Upper lobe of left lung (tissue), 6 donors: Measurements from ENCODE around the gene HAP1. TPM values are rescaled to one million over a fixed set of nuclear protein-coding genes. Genes with fewer than 3 reads are reported as not detected.
A peak's percentile ranks its signal among the peaks of the same experiment; 100 is the strongest.
"Not testable (repeated sequence)": the region's sequence is repeated elsewhere in the genome, so short reads cannot be mapped to it uniquely, and the experiment has no call there.

ENCODE experiments used
- ATAC-seq, 2 donors: fragments of 200-7000 bp; cut with Tn5 transposase; one replicate each; pipeline ENCODE4 v1.9.1; 2022; ENCODE audit warnings: mild to moderate bottlenecking in 2 of 2, moderate library complexity in 2 of 2; ENCODE audit not compliant: low FRiP score in 2 of 2
- DNase-seq, 2 donors: peaks; one replicate each; pipeline ENCODE4 v3.0.0-alpha.2; 2019 to 2020
- H3K27ac ChIP-seq, 4 donors: fragments of 200-600 bp; sonication (generic); one replicate each; pipeline ENCODE4 v1.5.1; 2016 to 2019
- H3K27me3 ChIP-seq, 4 donors: fragments of 200-600 bp; sonication (generic); one replicate each; pipeline ENCODE4 v1.5.1; 2017 to 2019
- H3K36me3 ChIP-seq, 4 donors: fragments of 200-600 bp; sonication (generic); one replicate each; pipeline ENCODE4 v1.5.1; 2016 to 2019
- H3K4me1 ChIP-seq, 4 donors: fragments of 200-600 bp; sonication (generic); one replicate each; pipeline ENCODE4 v1.5.1; 2018 to 2019
- H3K4me3 ChIP-seq, 4 donors: fragments of 200-600 bp; sonication (generic); one replicate each; pipeline ENCODE4 v1.5.1; 2017 to 2019; ENCODE audit warnings: mild to moderate bottlenecking in 2 of 4, moderate library complexity in 1 of 4
- H3K9me3 ChIP-seq, 4 donors: fragments of 200-600 bp; sonication (generic); one replicate each; pipeline ENCODE4 v1.5.1; 2018 to 2019
- CTCF ChIP-seq, 6 experiments: fragments of 450-650 bp in 4 of 6; fragments of 200-600 bp in 2 of 6; sonication (generic) in 2 of 6; IDR thresholded peaks; one replicate each; pipeline ENCODE4 v1.5.1; 2016 to 2019; ENCODE audit warnings: antibody characterized with exemption in 6 of 6
- EP300 ChIP-seq, 4 donors: sonication (generic); formaldehyde crosslinking; IDR thresholded peaks; one replicate each; pipeline ENCODE4 v1.5.1; 2017; ENCODE audit warnings: antibody characterized with exemption in 4 of 4, control low read depth in 2 of 4
- POLR2A ChIP-seq, 4 donors: fragments of 450-650 bp; IDR thresholded peaks; one replicate each; pipeline ENCODE4 v1.5.1; 2016 to 2017; ENCODE audit warnings: antibody characterized with exemption in 4 of 4, mild to moderate bottlenecking in 2 of 4
- POLR2AphosphoS5 ChIP-seq, 2 donors: sonication (generic); formaldehyde crosslinking; IDR thresholded peaks; one replicate each; pipeline ENCODE4 v1.5.1; 2017; ENCODE audit warnings: antibody characterized with exemption in 2 of 2
- WGBS, 2 donors: methylation state at CpG; one replicate each; pipeline ENCODE4 v1.1.5; 2017 to 2018; 5-methylcytosine and 5-hydroxymethylcytosine counted together
- total RNA-seq, 6 donors: library from RNA; depleted of rRNA in 4 of 6; stranded (reverse); fragments of >200 nt in 4 of 6; gene quantifications; one replicate each; pipeline versions ENCODE4 v1.1.0 to v1.2.1, GENCODE V29; 2016 to 2021
- donor health status: DM: no; HTN: no; CAD: no; lungs with moderate emphysema.
- donor health status: DM: no; HTN: yes; CAD: no; lungs with severe emphysema.

The HAP1 gene
- total RNA-seq, 6 donors from 2014 or later = 0.14 to 1.0 (median 0.59) TPM; not detected in 2

GRCh38 chr17:41679740-41680425 lies 54.6 kb downstream of the HAP1 start:
- H3K36me3 ChIP-seq = no peaks in the 10 kb centered on the region
- WGBS, 2 donors = 71 to 79% methylated on average over 5 of the region's 5 CpGs

GRCh38 chr17:41678907-41679739 lies 55.3 kb downstream of the HAP1 start:
- Histone ChIP-seq H3K36me3 (no peaks in the 10 kb centered on the region), H3K9me3 (no peaks in the 10 kb centered on the region), H3K4me3 (peak overlapping the region in 3 of 4 donors; percentile 33 to 43 (median 35)), H3K27ac (peak overlapping the region; percentile 84 to 89 (median 86)), H3K4me1 (peaks cover 27 to 36% (median 30%) of the 10 kb centered on the region in 4 donors), H3K27me3 (no peaks in the 10 kb centered on the region)
- ATAC-seq (peak; percentile 76 to 88), DNase-seq (peak in 1 of 2 donors; percentile 74)
- WGBS, 2 donors = 10 to 12% methylated on average over 6 of the region's 6 CpGs
- TF ChIP-seq CTCF (IDR thresholded peaks at IDR 0.05) (peak in 4 of 6 experiments; percentile 16 to 50 (median 24)), POLR2AphosphoS5 (IDR thresholded peaks at IDR 0.05) (peak; percentile 52 to 74), POLR2A (IDR thresholded peaks at IDR 0.05) (peak in 2 of 4 donors; percentile 52 to 57), EP300 (IDR thresholded peaks at IDR 0.05) (peak in 3 of 4 donors; percentile 30 to 89 (median 61))

More at GRCh38 chr17:41679740-41680425, 54.6 kb downstream of the HAP1 start:
- Histone ChIP-seq H3K27ac (peak overlapping the region; percentile 84 to 89 (median 86)), H3K4me3 (no peak overlapping the region), H3K4me1 (peaks cover 27 to 36% (median 30%) of the 10 kb centered on the region in 4 donors), H3K9me3 (no peaks in the 10 kb centered on the region), H3K27me3 (no peaks in the 10 kb centered on the region)
- ATAC-seq (no peak), DNase-seq (no peak)
- no peak for TF ChIP-seq POLR2AphosphoS5 (IDR thresholded peaks at IDR 0.05)
- TF ChIP-seq EP300 (IDR thresholded peaks at IDR 0.05) = no peak
- no peak for TF ChIP-seq POLR2A (IDR thresholded peaks at IDR 0.05)
- TF ChIP-seq CTCF (IDR thresholded peaks at IDR 0.05) = no peak

GRCh38 chr17:41678411-41678906 lies 56.0 kb downstream of the HAP1 start:
- ATAC-seq = peak; percentile 53 to 72
- H3K4me1 ChIP-seq = peaks cover 27 to 36% (median 30%) of the 10 kb centered on the region in 4 donors
- H3K27ac ChIP-seq = peak overlapping the region; percentile 84 to 89 (median 86)
- peak in 1 of 2 donors; percentile 57 for DNase-seq
- H3K9me3 ChIP-seq = no peaks in the 10 kb centered on the region
- no peaks in the 10 kb centered on the region for H3K36me3 ChIP-seq
- 48 to 60% methylated on average over 2 of the region's 2 CpGs for whole genome bisulfite sequencing, 2 donors
- H3K4me3 ChIP-seq = peak overlapping the region; percentile 9 to 43 (median 34)
- no peaks in the 10 kb centered on the region for H3K27me3 ChIP-seq
- TF ChIP-seq POLR2A (IDR thresholded peaks at IDR 0.05) = peak in 2 of 4 donors; percentile 37 to 69
- TF ChIP-seq CTCF (IDR thresholded peaks at IDR 0.05) = no peak

- H3K9me3 ChIP-seq = no peaks in the 10 kb centered on the region
- DNase-seq (no peak), ATAC-seq (no peak)
- peaks cover 27 to 36% (median 30%) of the 10 kb centered on the region in 4 donors for H3K4me1 ChIP-seq
- TF ChIP-seq CTCF (IDR thresholded peaks at IDR 0.05) (no peak), POLR2A (IDR thresholded peaks at IDR 0.05) (no peak), POLR2AphosphoS5 (IDR thresholded peaks at IDR 0.05) (no peak), EP300 (IDR thresholded peaks at IDR 0.05) (no peak)
- H3K27me3 ChIP-seq = no peaks in the 10 kb centered on the region
- 59 to 76% methylated on average over 3 of the region's 3 CpGs for WGBS, 2 donors
- no peak overlapping the region for H3K4me3 ChIP-seq
- H3K27ac ChIP-seq = peak overlapping the region in 3 of 4 donors; percentile 61 to 89 (median 86)
- no peaks in the 10 kb centered on the region for H3K36me3 ChIP-seq
Measured at GRCh38 chr17:41676058-41676419, 58.4 kb downstream of the HAP1 start.

GRCh38 chr17:41675157-41676057 lies 59.0 kb downstream of the HAP1 start:
- not testable (repeated sequence) for ATAC-seq, H3K36me3 ChIP-seq, H3K4me3 ChIP-seq, H3K27me3 ChIP-seq, DNase-seq, H3K9me3 ChIP-seq
- peaks cover 27 to 36% (median 30%) of the 10 kb centered on the region in 4 donors for H3K4me1 ChIP-seq
- peak overlapping the region in 2 of 4 donors; percentile 61 to 86 for H3K27ac ChIP-seq
- WGBS, 2 donors = 75 to 81% methylated on average over 7 of the region's 7 CpGs
